Vagina (tissue), 2 donors: ENCODE data around the gene PIWIL1. TPM values are rescaled to one million over a fixed set of nuclear protein-coding genes. Genes with fewer than 3 reads are reported as not detected.

Experiments used
- DNase-seq, 2 donors: peaks; one replicate each; pipeline ENCODE4 v3.0.0-alpha.2; 2017; ENCODE audit errors: extremely low spot score in 2 of 2
- H3K27ac ChIP-seq: fragments of 200-600 bp; sonication (generic); one replicate; pipeline ENCODE4 v1.5.1; 2019
- H3K27me3 ChIP-seq: fragments of 200-600 bp; sonication (generic); one replicate; pipeline ENCODE4 v1.5.1; 2019
- H3K36me3 ChIP-seq, 2 donors: fragments of 200-600 bp; sonication (generic); one replicate each; pipeline ENCODE4 v1.5.1; 2017 to 2019
- H3K4me1 ChIP-seq: fragments of 200-600 bp; sonication (generic); one replicate; pipeline ENCODE4 v1.5.1; 2019
- H3K4me3 ChIP-seq, 2 donors: fragments of 200-600 bp; sonication (generic); 1 replicate in 1 of 2; 2 replicates in 1 of 2; pipeline ENCODE4 v1.5.1; 2016 to 2019
- H3K9me3 ChIP-seq: fragments of 200-600 bp; sonication (generic); one replicate; pipeline ENCODE4 v1.5.1; 2019
- CTCF ChIP-seq, 3 experiments: fragments of 450-650 bp in 2 of 3; fragments of 200-600 bp in 1 of 3; sonication (generic) in 1 of 3; IDR thresholded peaks; one replicate each; pipeline ENCODE4 v1.5.1; 2017 to 2019; ENCODE audit warnings: antibody characterized with exemption in 3 of 3, mild to moderate bottlenecking in 2 of 3, moderate library complexity in 2 of 3
- POLR2A ChIP-seq, 2 donors: fragments of 450-650 bp; IDR thresholded peaks; one replicate each; pipeline ENCODE4 v1.6.1; 2017; ENCODE audit warnings: antibody characterized with exemption in 2 of 2, mild to moderate bottlenecking in 2 of 2, moderate library complexity in 2 of 2
- POLR2AphosphoS5 ChIP-seq, 2 donors: sonication (generic); formaldehyde crosslinking; IDR thresholded peaks; one replicate each; pipeline ENCODE4 v1.9.0; 2017; ENCODE audit warnings: antibody characterized with exemption in 2 of 2, mild to moderate bottlenecking in 2 of 2, low read depth in 1 of 2; ENCODE audit not compliant: insufficient read depth in 1 of 2
- intact Hi-C: fragments of 100-400 bp; cut with DNase I; formaldehyde crosslinking; loops from one replicate; pipeline ENCODE4 v1.15.1; 2023
- total RNA-seq: library from RNA; depleted of rRNA; stranded (reverse); fragments of >200 nt; gene quantifications from one replicate; pipeline ENCODE4 v1.2.3, GENCODE V29; 2016

The PIWIL1 gene
- total RNA-seq, 1 donor from 2014 or later, result not detected

GRCh38 chr12:130357729-130358330, 20.1 kb downstream of the PIWIL1 start:
- H3K36me3 ChIP-seq, result no peaks in the 10 kb centered on the region
- intact Hi-C loops, result no loop called here
- H3K4me1 ChIP-seq, result no peaks in the 10 kb centered on the region
- H3K27ac ChIP-seq, result no peak overlapping the region
- no peak overlapping the region for H3K4me3 ChIP-seq
- H3K9me3 ChIP-seq, result no peaks in the 10 kb centered on the region
- no peaks in the 10 kb centered on the region for H3K27me3 ChIP-seq
- TF ChIP-seq POLR2AphosphoS5 (IDR thresholded peaks at IDR 0.05; ENCODE audit: insufficient read depth in 1 of 2, low read depth in 1 of 2) (no peak), CTCF (IDR thresholded peaks at IDR 0.05) (no peak), POLR2A (IDR thresholded peaks at IDR 0.05) (no peak)
- DNase-seq, result no peak

- no peaks in the 10 kb centered on the region for H3K27me3 ChIP-seq
- intact Hi-C loops, result no loop called here
- DNase-seq, result no peak
- no peak overlapping the region for H3K27ac ChIP-seq
- no peaks in the 10 kb centered on the region for H3K4me1 ChIP-seq
- TF ChIP-seq POLR2AphosphoS5 (IDR thresholded peaks at IDR 0.05; ENCODE audit: insufficient read depth in 1 of 2, low read depth in 1 of 2) (no peak), CTCF (IDR thresholded peaks at IDR 0.05) (no peak), POLR2A (IDR thresholded peaks at IDR 0.05) (no peak)
- H3K36me3 ChIP-seq, result no peaks in the 10 kb centered on the region
- H3K9me3 ChIP-seq, result no peaks in the 10 kb centered on the region
- H3K4me3 ChIP-seq, result no peak overlapping the region
Measured at GRCh38 chr12:130362060-130362459, 24.4 kb downstream of the PIWIL1 start.

- no peaks in the 10 kb centered on the region for H3K9me3 ChIP-seq
- no peak overlapping the region for H3K4me3 ChIP-seq
- TF ChIP-seq CTCF (IDR thresholded peaks at IDR 0.05) (no peak), POLR2AphosphoS5 (IDR thresholded peaks at IDR 0.05; ENCODE audit: insufficient read depth in 1 of 2, low read depth in 1 of 2) (no peak), POLR2A (IDR thresholded peaks at IDR 0.05) (no peak)
- H3K36me3 ChIP-seq, result no peaks in the 10 kb centered on the region
- DNase-seq, result no peak
- intact Hi-C loops, result no loop called here
- H3K27ac ChIP-seq, result no peak overlapping the region
- no peaks in the 10 kb centered on the region for H3K4me1 ChIP-seq
- no peaks in the 10 kb centered on the region for H3K27me3 ChIP-seq
Measured at GRCh38 chr12:130364578-130364977, 26.9 kb downstream of the PIWIL1 start.

- Histone ChIP-seq H3K36me3 (no peaks in the 10 kb centered on the region), H3K27me3 (no peaks in the 10 kb centered on the region), H3K27ac (no peak overlapping the region), H3K9me3 (no peaks in the 10 kb centered on the region), H3K4me3 (no peak overlapping the region), H3K4me1 (no peaks in the 10 kb centered on the region)
- no peak for DNase-seq
- TF ChIP-seq CTCF (IDR thresholded peaks at IDR 0.05), result no peak
- TF ChIP-seq POLR2AphosphoS5 (IDR thresholded peaks at IDR 0.05; ENCODE audit: insufficient read depth in 1 of 2, low read depth in 1 of 2), result no peak
- TF ChIP-seq POLR2A (IDR thresholded peaks at IDR 0.05), result no peak
- intact Hi-C loops, result no loop called here
Measured at GRCh38 chr12:130366159-130366558, 28.5 kb downstream of the PIWIL1 start.

GRCh38 chr12:130367003-130367402, 29.3 kb downstream of the PIWIL1 start:
- H3K27me3 ChIP-seq, result no peaks in the 10 kb centered on the region
- H3K36me3 ChIP-seq, result no peaks in the 10 kb centered on the region
- no peak overlapping the region for H3K4me3 ChIP-seq
- intact Hi-C loops, result no loop called here
- no peak for TF ChIP-seq POLR2AphosphoS5 (IDR thresholded peaks at IDR 0.05; ENCODE audit: insufficient read depth in 1 of 2, low read depth in 1 of 2)
- TF ChIP-seq POLR2A (IDR thresholded peaks at IDR 0.05), result no peak
- TF ChIP-seq CTCF (IDR thresholded peaks at IDR 0.05), result no peak
- H3K4me1 ChIP-seq, result no peaks in the 10 kb centered on the region
- H3K9me3 ChIP-seq, result no peaks in the 10 kb centered on the region
- no peak overlapping the region for H3K27ac ChIP-seq
- DNase-seq, result no peak
